Measurements from ENCODE around the gene ZNHIT2.

ZNHIT2 gene

GRCh38 chr11:65095974-65096806, 21.3 kb downstream of the ZNHIT2 start, which contains the start of gene VPS51:
Gene VPS51 (plus strand): TSS chr11:65096214. CDS start chr11:65096251, 37 bp downstream.
- TF ChIP-seq, protein P1, sequence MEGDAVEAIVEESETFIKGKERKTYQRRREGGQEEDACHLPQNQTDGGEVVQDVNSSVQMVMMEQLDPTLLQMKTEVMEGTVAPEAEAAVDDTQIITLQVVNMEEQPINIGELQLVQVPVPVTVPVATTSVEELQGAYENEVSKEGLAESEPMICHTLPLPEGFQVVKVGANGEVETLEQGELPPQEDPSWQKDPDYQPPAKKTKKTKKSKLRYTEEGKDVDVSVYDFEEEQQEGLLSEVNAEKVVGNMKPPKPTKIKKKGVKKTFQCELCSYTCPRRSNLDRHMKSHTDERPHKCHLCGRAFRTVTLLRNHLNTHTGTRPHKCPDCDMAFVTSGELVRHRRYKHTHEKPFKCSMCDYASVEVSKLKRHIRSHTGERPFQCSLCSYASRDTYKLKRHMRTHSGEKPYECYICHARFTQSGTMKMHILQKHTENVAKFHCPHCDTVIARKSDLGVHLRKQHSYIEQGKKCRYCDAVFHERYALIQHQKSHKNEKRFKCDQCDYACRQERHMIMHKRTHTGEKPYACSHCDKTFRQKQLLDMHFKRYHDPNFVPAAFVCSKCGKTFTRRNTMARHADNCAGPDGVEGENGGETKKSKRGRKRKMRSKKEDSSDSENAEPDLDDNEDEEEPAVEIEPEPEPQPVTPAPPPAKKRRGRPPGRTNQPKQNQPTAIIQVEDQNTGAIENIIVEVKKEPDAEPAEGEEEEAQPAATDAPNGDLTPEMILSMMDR (conservative IDR thresholded peaks at IDR 0.05), result no peak
- peak within 1 kb of the TSS; percentile 100 for H3K27ac ChIP-seq

DNA sequence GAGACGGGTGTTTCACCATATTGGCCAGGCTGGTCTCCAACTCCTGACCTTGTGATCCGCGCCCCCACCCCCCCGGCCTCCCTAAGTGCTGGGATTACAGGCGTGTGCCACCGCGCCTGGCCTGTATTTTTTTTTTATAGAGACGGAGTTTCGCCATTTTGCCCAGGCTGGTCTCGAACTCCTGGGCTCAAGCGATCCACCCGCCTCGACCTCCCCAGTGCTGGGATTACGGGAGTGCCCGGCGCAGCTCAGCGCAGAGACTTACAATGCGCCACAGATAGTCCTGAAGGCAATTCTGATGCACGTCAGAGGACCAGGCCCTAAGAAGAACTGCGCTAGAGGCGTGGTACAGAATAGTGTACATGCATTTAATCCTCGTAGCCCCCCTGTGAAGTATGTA, 22.1 kb downstream of the ZNHIT2 start:
- peak overlapping the region; percentile 100 for H3K27ac ChIP-seq
- TF ChIP-seq, protein P1 (conservative IDR thresholded peaks at IDR 0.05), result no peak

DNA sequence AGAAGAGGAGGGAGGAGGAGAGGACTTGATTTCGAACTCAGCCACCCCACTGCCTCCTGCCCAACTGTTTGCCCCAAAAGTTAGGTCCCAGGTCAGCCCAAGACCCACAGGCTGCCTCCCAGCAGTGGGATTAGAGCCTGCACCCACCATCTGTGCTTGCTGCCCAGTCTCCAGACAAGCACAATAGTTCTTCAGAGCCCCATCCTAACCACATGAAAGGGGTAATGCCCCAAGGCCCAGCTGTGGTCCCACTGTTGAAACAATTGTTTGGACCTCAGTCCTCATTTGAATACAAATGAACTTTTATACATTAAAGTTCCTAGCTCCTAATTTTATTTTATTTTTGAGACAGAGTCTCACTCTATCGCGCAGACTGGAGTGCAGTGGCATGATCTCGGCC, 26.9 kb downstream of the ZNHIT2 start:
- H3K27ac ChIP-seq, result no peak overlapping the region
- TF ChIP-seq, protein P1 (conservative IDR thresholded peaks at IDR 0.05), result no peak

- TF ChIP-seq, protein P1 (conservative IDR thresholded peaks at IDR 0.05), result no peak
- no peak overlapping the region for H3K27ac ChIP-seq
Observed at GRCh38 chr11:65089621-65090020, 27.9 kb downstream of the ZNHIT2 start.

DNA sequence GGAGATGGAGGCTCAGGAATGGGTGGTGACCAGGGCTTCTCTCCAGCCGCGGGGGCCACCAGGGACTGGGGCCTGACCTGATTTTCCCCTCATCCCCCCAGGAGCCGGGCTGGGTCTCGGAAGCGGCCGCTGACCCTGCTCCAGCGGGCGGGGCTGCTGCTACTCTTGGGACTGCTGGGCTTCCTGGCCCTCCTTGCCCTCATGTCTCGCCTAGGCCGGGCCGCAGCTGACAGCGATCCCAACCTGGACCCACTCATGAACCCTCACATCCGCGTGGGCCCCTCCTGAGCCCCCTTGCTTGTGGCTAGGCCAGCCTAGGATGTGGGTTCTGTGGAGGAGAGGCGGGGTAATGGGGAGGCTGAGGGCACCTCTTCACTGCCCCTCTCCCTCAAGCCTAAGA, 29.7 kb downstream of the ZNHIT2 start:
- H3K27ac ChIP-seq, result no peak overlapping the region
- TF ChIP-seq, protein P1 (conservative IDR thresholded peaks at IDR 0.05), result no peak

DNA sequence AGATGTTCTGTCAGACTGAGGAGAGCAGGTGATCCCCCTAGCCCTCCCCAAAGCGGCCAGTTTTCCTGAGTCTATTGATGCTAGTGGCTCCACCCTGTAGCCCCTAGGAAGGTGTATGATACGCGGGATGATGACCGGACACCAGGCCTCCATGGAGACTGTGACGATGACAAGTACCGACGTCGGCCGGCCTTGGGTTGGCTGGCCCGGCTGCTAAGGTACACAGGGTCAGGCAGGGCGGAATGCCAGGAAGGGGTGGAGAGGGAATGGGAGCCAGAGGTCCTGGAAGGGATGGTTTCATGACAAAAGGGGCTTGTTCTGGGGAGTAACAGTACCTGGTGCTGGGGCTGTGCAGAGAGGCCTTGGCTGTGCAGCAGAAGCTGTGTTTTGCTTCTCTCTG, 30.3 kb downstream of the ZNHIT2 start:
- TF ChIP-seq, protein P1 (conservative IDR thresholded peaks at IDR 0.05), result no peak

GRCh38 chr11:65086809-65087208, 30.7 kb downstream of the ZNHIT2 start:
- TF ChIP-seq, protein P1 (conservative IDR thresholded peaks at IDR 0.05), result no peak

More for the DNA sequence above, 30.3 kb downstream of the ZNHIT2 start:
- no peak overlapping the region for H3K27ac ChIP-seq

More at GRCh38 chr11:65086809-65087208, 30.7 kb downstream of the ZNHIT2 start:
- H3K27ac ChIP-seq, result no peak overlapping the region
